MV-4-11 (cell line): ENCODE data around the gene SRP9.
"Not testable (repeated sequence)": the region's sequence is repeated elsewhere in the genome, so short reads cannot be mapped to it uniquely, and the experiment has no call there.

Source experiments
- DNase-seq: peaks from one replicate; lab custom pipeline; 2025; lab: John Stamatoyannopoulos, UW

The SRP9 gene

GRCh38 chr1:225815526-225816178 is 38.0 kb downstream of the SRP9 start:
- DNase-seq: no peak

GRCh38 chr1:225816643-225817538 is 39.3 kb downstream of the SRP9 start:
- no peak for DNase-seq

- peak; percentile 63 for DNase-seq
Observed at GRCh38 chr1:225817611-225818061, 40.0 kb downstream of the SRP9 start.

GRCh38 chr1:225818229-225818628 is 40.6 kb downstream of the SRP9 start:
- no peak for DNase-seq

GRCh38 chr1:225819346-225820192 is 41.9 kb downstream of the SRP9 start:
- no peak for DNase-seq

GRCh38 chr1:225820522-225821120 is 43.0 kb downstream of the SRP9 start:
- no peak for DNase-seq

- no peak for DNase-seq
Observed at GRCh38 chr1:225822655-225823403, 45.2 kb downstream of the SRP9 start.

- DNase-seq: no peak
Observed at GRCh38 chr1:225823811-225824261, 46.2 kb downstream of the SRP9 start.

- no peak for DNase-seq
Observed at GRCh38 chr1:225824533-225824941, 46.9 kb downstream of the SRP9 start.

GRCh38 chr1:225825078-225825477 is 47.5 kb downstream of the SRP9 start:
- DNase-seq: no peak

GRCh38 chr1:225825607-225826007 is 48.0 kb downstream of the SRP9 start:
- DNase-seq: no peak

- DNase-seq: no peak
Observed at GRCh38 chr1:225827076-225827475, 49.5 kb downstream of the SRP9 start.

- no peak for DNase-seq
Observed at GRCh38 chr1:225828706-225829345, 51.2 kb downstream of the SRP9 start.

GRCh38 chr1:225830841-225831240 is 53.2 kb downstream of the SRP9 start:
- DNase-seq: no peak

GRCh38 chr1:225834417-225835329 is 57.0 kb downstream of the SRP9 start:
- no peak for DNase-seq

- no peak for DNase-seq
Observed at GRCh38 chr1:225835856-225836255, 58.2 kb downstream of the SRP9 start.

GRCh38 chr1:225836296-225836695 is 58.7 kb downstream of the SRP9 start:
- DNase-seq: not testable (repeated sequence)

GRCh38 chr1:225838793-225839192 is 61.2 kb downstream of the SRP9 start:
- no peak for DNase-seq
